Left lobe of liver (tissue), 2 donors: ENCODE data around the gene GSTA2. TPM values are rescaled to one million over a fixed set of nuclear protein-coding genes. Genes with fewer than 3 reads are reported as not detected.
A peak's percentile ranks its signal among the peaks of the same experiment; 100 is the strongest.
"Not testable (repeated sequence)": the region's sequence is repeated elsewhere in the genome, so short reads cannot be mapped to it uniquely, and the experiment has no call there.

ENCODE experiments used
- ATAC-seq: fragments of 200-7000 bp; cut with Tn5 transposase; one replicate; pipeline ENCODE4 v1.9.1; 2020; ENCODE audit warnings: mild to moderate bottlenecking, moderate library complexity
- DNase-seq: peaks from one replicate; pipeline ENCODE4 v3.0.0-alpha.2; 2020; ENCODE audit warnings: low spot score
- total RNA-seq: library from RNA; stranded (reverse); gene quantifications from one replicate; pipeline ENCODE4 v1.2.1, GENCODE V29; 2021
- donor health status: DM: no; HTN: no; CAD: no; lungs with moderate emphysema.
- donor health status: DM: no; HTN: yes; CAD: no.

GSTA2 gene
- total RNA-seq, 1 donor from 2014 or later = 45.2 TPM

DNA sequence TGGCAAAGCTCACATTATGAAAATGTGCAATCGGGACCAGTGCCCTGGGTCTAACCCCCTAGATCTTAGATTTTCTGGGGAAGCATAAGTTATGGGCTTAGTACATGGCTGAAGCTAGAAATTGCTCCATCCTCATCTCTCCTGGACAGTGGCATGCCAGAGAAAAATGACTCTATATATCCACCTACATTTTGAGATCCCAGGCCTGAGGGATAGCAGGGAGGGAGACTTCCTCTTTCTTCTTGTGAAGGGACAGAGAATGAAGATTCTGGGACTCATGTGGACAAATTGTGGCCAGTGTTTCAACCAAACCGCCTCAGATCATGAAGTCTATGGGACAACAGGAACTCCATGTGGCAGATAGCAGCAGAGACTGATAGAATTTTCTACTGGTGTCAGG is 35.4 kb downstream of the GSTA2 start:
- no peak for DNase-seq
- ATAC-seq = no peak

DNA sequence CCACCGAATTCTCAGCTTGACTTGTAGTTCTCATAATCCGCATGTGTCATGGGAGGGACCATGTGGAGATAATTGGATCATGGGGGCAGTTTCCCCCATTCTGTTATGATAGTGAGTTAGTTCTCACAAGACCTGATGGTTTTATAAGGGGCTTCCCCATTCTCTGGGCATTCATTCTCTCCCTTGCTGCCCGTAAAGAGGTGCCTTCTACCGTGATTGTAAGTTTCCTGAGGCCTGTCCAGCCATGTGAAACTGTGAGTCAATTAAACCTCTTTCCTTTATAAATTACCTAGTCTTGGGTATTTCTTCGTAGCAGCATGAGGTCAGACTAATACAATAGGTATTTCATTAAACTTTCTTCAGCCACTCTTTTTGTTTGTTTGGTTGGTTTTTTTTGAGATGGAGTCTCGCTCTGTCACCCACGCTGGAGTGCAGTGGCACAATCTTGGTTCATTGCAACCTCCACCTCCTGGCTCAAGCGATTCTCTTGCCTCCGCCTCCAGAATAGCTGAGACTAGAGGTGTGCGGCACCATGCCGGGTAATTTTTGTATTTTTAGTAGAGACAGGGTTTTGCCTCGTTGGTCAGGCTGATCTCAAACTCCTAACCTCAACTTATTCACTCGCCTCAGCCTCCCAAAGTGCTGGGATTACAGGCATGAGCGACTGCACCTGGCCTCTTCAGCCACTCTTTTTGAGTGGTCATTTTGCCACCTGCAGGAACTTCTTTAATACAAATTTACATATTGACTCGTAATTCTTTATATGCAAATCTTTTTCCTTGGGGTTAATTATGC is 36.3 kb downstream of the GSTA2 start:
- ATAC-seq (no peak), DNase-seq (no peak)

DNA sequence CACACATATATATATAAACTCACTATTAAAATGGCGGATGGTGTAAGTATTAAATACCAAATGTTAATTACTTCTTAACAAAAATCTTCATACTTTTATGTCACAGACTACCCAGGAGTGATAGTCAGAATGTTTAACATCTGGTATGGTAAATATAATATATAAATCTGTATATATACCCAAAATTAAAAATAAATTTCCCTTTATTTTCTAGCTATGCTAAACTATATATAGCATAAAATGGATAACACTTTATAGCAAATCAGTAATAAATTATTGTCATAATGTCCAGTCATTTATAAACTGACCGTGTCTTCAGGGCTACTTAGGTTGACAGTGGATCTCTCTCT is 37.1 kb downstream of the GSTA2 start:
- DNase-seq (no peak), ATAC-seq (no peak)

DNA sequence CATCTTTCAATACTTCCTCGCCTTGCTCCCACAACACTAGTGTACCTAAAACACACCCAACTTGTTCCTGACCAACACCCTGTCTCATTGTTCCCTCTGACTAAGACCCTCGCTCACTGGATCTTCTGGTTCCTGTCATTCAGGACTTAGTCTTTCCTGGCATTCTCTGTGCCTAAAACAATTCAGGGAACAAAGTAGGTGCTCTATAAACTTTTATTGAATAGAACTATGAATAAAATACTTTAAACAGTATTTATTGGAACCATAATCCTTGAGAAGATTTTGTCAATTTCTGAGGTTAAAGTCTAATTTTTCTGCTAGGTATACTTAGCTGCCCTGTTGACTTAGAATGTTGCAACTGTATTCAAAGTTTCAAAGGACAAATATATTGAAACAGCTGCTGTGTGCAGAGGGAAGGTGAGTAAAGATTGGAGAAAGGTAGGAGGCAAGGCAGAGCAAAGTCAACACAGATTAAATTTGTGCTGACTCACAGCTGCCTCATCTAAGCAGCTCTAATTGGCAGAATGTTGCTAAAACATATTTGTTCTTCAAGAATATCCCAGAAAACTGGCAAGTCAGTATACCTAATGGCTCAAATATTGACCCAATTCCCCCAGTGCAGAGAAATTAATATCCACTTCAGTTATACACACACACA is 37.6 kb downstream of the GSTA2 start:
- ATAC-seq = peak; percentile 52
- DNase-seq = peak; percentile 59

DNA sequence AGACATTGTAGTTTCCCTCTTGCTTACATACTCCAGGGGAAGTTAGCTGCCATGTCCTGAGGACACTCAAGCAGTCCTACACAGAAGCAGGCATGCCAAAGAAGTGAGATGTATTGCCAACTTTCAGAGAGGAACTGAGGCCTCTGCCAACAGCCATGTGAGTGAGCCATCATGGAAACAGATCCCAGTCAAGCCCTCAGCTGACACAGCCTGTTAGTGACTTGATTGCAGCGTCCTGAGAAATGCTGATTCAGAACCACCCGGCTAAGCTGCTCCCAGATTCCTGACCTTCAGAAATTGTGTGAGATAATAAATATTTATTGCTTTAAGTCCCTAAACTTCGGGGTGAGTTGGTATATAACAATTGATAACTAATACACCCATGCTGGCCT is 38.1 kb downstream of the GSTA2 start:
- DNase-seq = peak; percentile 57
- peak; percentile 16 for ATAC-seq

DNA sequence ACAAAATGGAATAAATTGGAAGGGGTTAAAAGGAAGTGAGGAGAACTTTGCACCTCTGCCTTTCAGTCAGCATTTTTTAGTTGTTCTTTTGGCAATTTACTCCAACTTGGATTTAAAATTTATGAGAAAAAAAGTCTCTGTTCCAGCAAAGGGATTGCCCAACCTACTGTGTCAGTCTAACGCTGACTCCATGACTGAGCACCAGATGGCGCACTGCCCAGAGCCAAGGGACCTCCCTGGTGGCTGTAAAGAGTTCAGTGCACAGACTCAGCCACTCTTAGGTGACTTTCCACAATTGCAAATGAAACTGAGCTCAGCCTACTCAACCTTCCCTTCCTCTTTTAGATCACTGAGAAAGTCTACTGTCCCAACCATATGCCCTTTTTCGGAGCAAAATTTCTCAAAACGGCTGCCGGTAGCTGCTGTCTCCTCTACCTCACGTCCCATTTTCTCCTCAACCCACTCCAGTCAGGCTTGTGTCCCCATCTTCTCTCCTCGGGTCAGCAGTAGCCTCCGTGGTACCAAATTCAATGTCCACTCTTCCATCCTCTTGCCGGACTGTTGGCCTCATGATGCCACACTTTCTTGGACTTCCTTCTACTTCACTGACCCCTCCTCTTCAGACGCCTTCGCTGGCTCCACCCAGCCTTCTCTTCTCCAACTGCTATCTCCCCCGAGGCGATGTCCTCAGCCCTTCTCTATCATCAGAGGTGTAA is 38.7 kb downstream of the GSTA2 start:
- peak; percentile 81 for ATAC-seq
- DNase-seq = peak; percentile 94

DNA sequence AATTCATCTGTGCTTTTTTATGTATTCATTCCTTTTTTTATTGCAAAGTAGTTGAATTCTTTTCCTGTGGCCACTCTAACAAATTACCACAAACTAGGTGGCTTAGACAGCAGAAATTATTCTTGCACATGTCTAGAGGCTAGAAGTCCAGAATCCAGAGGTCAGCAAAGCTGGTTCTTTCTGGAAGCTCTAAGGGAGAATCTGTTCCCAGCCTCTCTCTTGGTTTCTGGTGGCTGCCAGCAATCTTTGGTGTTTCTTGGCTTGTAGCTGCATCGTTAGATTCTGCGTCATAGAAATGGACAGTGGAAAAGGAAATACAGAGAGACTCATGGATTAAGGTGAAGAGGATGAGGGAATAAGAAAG is 39.3 kb downstream of the GSTA2 start:
- ATAC-seq (peak; percentile 58), DNase-seq (peak; percentile 71)

DNA sequence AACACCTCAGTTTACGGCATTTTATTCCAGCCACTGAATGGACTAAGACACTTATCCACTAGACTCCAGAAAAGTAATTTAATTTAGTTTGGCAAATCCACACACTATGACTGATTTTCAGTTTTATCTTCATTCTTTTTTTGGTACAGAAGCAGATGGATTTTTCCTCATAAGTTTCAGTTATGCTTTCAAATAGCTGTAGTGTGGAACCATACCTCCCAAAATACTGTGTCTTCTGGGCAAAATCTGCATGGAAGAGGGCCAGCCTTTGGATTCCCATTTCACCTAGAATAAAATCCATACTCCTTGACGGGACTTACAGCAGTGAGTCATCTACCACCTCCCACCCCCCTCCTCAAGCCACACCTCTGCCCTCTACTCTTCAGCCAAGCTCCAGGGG is 43.0 kb downstream of the GSTA2 start:
- ATAC-seq = no peak

DNA sequence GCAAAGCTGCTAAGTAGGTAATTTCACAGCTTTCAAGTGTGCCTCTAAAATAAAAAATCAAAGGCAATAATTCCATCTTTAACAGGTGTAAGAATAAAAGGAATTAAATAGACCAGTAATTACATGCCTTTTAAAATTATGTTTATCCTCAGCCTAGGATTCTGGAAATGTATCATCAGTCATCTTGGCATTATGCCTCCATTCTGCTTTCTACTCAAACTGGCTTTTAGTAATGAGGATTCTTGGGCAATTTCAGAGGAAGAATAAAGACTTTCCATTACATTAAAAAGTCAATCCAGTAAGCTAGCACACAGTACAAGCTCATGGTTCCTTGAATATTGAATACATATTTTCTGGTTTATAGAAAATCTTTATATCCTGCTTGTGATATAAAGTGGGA is 44.7 kb downstream of the GSTA2 start:
- no peak for ATAC-seq
- no peak for DNase-seq

More for the DNA sequence above, 43.0 kb downstream of the GSTA2 start:
- no peak for DNase-seq

DNA sequence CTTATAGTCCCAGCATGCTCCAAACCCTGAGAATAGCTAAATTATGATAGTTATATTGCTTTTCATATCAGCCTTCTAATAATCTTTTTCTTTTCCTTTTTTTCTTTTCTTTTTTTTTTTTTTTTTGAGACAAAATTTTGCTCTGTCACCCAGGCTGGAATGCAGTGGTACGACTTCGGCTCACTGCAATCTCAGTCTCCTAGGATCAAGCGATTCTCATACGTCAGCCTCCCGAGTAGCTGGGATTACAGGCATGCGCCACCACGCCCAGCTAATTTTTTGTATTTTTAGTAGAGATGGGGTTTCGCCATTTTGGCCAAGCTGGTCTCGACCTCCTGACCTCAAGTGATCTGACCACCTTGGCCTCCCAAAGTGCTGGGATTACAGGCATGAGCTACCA is 48.5 kb downstream of the GSTA2 start:
- ATAC-seq, DNase-seq: not testable (repeated sequence)

DNA sequence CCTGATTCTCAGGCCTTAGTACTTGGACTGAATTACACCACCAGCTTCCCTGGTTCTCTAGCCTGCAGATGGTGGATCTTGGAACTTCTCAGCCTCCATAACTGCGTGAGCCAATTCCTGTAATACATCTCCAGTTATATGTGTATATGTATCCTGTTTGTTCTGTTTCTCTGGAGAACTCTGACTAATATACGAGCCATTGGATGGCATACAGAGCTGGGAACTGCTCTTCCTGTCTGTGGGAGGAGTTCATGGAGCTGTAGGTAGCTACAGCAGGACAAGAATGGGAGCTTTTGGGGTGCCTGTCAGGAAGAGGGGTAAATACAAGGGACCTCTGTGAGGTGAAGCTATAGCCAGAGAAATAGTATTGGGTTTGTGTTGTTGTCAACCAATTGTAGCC is 51.1 kb downstream of the GSTA2 start:
- no peak for DNase-seq
- ATAC-seq = no peak

DNA sequence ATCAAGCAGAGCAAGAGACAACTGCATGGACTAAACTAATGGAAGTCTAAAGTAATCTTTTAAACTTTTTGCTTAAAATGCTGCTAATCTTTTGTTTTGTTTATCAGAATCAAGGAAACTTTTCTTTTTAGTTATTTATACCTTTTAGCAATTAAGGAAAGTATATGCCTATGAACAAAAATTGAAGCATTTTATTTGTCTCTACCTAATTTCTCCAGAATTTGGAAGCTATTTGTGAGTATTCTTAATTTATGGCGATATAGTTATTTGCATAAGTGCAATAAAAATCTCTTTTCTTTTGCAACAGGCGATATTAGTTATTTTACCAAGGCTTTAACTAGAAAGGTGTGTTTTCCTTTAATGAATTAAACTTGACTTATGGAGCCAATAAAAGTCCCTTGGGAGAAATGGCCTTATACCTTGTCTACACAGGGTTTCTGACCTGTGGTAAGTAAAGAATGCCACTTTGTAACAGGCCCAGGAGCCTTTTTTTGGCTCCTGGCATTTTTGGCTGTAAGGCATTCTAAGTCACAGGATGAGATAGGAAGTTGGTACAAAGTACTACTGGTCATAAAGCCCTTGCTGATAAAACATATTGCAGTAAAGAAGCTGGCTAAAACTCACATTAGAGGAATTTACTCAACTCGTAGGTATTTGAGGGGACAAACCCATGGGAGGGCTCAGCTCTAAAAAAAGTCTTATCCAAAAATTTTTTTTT is 55.2 kb downstream of the GSTA2 start:
- ATAC-seq (peak; percentile 97), DNase-seq (no peak)

DNA sequence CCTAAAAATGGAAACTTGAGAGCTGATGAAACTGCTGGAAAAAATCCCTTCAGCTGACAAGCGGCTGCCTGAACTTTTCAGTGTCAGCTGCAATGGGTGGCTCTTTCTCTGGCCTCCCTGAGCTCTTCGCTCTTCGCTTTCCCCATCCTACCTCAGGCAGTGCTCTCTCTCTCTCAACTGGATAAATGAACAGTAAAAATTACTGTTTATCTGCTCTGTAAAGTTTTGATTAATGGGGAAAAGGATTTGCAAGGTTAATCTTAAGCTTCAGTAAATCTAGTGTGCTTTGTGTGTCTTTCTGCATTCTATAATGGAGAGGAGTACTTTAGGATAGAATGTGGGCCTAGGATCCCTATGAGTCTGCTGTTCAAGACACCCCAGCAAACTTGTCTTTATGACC is 57.3 kb downstream of the GSTA2 start:
- ATAC-seq (no peak), DNase-seq (no peak)

DNA sequence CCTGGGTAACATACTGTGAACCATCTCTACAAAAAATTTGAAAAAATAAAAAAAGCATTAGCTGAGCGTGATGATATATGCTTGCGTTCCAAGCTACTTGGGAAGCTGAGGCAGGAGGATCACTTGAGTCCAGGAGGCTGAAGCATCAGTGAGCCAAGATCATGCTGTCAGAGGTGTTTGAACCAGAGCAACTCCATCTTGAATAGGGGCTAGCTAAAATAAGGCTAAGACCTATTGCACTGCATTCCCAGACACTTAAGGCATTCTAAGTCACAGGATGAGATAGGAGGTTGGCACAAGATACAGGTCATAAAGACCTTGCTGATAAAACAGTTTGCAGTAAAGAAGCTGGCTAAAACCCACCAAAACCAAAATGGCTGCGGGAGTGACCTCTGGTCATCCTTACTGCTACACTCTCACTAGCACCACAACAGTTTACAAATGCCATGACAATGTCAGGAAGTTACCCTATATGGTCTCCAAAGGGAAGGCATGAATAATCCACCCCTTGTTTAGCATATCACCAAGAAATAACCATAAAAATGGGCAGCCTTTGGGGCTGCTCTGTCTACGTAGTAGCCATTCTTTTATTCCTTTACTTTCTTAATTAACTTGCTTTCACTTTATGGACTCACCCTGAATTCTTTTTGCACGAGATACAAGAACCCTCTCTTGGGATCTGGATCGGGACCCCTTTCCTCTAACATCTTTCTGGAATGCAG is 58.3 kb downstream of the GSTA2 start:
- not testable (repeated sequence) for ATAC-seq, DNase-seq

DNA sequence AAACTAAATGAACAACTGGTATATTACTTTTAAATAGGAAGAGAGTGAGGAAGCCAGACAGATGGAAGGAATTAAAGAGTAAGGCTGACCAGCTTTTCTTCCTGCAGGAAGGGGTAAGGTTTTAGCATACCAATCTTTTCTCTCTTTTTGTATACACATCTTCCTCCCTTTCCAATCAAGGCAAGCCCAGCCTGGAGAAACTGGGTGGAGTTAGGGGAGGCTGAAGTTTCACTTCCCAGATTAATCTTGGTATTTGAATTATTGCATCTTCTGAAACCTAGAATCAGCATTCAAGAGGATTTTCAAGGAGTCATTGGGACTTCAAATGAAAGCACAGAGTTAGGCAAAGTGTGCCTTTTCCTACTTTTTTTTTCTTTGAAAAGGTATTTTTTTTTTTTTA is 59.2 kb downstream of the GSTA2 start:
- DNase-seq (no peak), ATAC-seq (no peak)

Other genes with a start within 250 kb of the GSTA2 start
- 17.3 TPM for gene TRAM2, start 186.4 kb downstream of the GSTA2 start, total RNA-seq
- 28.5 TPM for gene TMEM14A, start 92.4 kb downstream of the GSTA2 start, total RNA-seq
- gene GSTA1, start 40.3 kb upstream of the GSTA2 start, total RNA-seq = 811 TPM
- gene GSTA5, start 77.3 kb upstream of the GSTA2 start, total RNA-seq = not detected
- not detected for gene GSTA3, start 146.2 kb upstream of the GSTA2 start, total RNA-seq
- gene GSTA4, start 231.8 kb upstream of the GSTA2 start, total RNA-seq = 5.5 TPM